Fibroblast of lung (primary cell): Measurements from ENCODE around the gene F10. TPM values are rescaled to one million over a fixed set of nuclear protein-coding genes. Genes with fewer than 3 reads are reported as not detected.

Source experiments
- DNase-seq, 2 donors: peaks; one replicate each; pipeline versions ENCODE4 v3.0.0 to v3.0.0-alpha.2; 2010; ENCODE audit warnings: low read depth in 2 of 2
- H2AFZ ChIP-seq: 2 replicates; pipeline ENCODE4 v1.5.1; 2012; ENCODE audit warnings: low read length, control low read depth, inconsistent platforms
- H3K27ac ChIP-seq: 2 replicates; pipeline ENCODE4 v1.5.1; 2011; ENCODE audit warnings: low read length, control low read depth; ENCODE audit not compliant: insufficient read depth
- H3K27me3 ChIP-seq: 2 replicates; pipeline ENCODE4 v1.5.1; 2011; ENCODE audit warnings: mild to moderate bottlenecking, low read length; ENCODE audit not compliant: control insufficient read depth, insufficient read depth
- H3K36me3 ChIP-seq: 2 replicates; pipeline ENCODE4 v1.5.1; 2011; ENCODE audit warnings: low read length; ENCODE audit not compliant: control insufficient read depth, insufficient read depth
- H3K4me1 ChIP-seq: 2 replicates; pipeline ENCODE4 v1.5.1; 2011; ENCODE audit warnings: low read length; ENCODE audit not compliant: control insufficient read depth, insufficient read depth; ENCODE audit errors: extremely low read depth
- H3K4me2 ChIP-seq: 2 replicates; pipeline ENCODE4 v1.5.1; 2011; ENCODE audit warnings: low read length, control low read depth; ENCODE audit not compliant: insufficient read depth; ENCODE audit errors: extremely low read depth
- H3K4me3 ChIP-seq, 4 experiments: fragments of 200-600 bp in 1 of 4; sonication (generic) in 1 of 4; replicated peaks in 1 of 4; 2 replicates each; pipeline ENCODE4 v1.5.1; 2011 to 2016; ENCODE audit warnings: low read length in 4 of 4, low read depth in 3 of 4, mild to moderate bottlenecking in 3 of 4, control low read depth in 2 of 4, inconsistent platforms in 1 of 4, mixed read lengths in 1 of 4; ENCODE audit not compliant: insufficient read depth in 1 of 4; ENCODE audit errors: control extremely low read depth in 1 of 4
- H3K79me2 ChIP-seq: 2 replicates; pipeline ENCODE4 v1.5.1; 2012; ENCODE audit warnings: mild to moderate bottlenecking, low read length, inconsistent platforms; ENCODE audit not compliant: control insufficient read depth, insufficient read depth
- H3K9ac ChIP-seq: 2 replicates; pipeline ENCODE4 v1.5.1; 2011; ENCODE audit warnings: mild to moderate bottlenecking, low read length, control low read depth; ENCODE audit not compliant: insufficient read depth
- H3K9me3 ChIP-seq: 2 replicates; pipeline ENCODE4 v1.5.1; 2012; ENCODE audit warnings: low read depth, low read length; ENCODE audit not compliant: control insufficient read depth, insufficient read depth
- H4K20me1 ChIP-seq: 2 replicates; pipeline ENCODE4 v1.5.1; 2011; ENCODE audit warnings: low read length; ENCODE audit not compliant: control insufficient read depth, insufficient read depth; ENCODE audit errors: extremely low read depth
- CTCF ChIP-seq, 2 donors: IDR thresholded peaks in 1 of 2; conservative IDR thresholded peaks in 1 of 2; 1 replicate in 1 of 2; 2 replicates in 1 of 2; pipeline ENCODE4 v1.5.1; 2011 to 2012; ENCODE audit warnings: low read length in 2 of 2, control low read depth in 1 of 2, inconsistent platforms in 1 of 2, low read depth in 1 of 2, mild to moderate bottlenecking in 1 of 2
- EZH2 ChIP-seq: IDR thresholded peaks from 2 replicates; pipeline ENCODE4 v1.5.1; 2012; ENCODE audit warnings: low read length, control low read depth, mild to moderate bottlenecking; ENCODE audit errors: missing control alignments
- polyA plus RNA-seq, 2 donors: library from polyadenylated mRNA; depleted of rRNA in 1 of 2; stranded (reverse) in 1 of 2; unstranded in 1 of 2; fragments of >200 nt; gene quantifications; 2 replicates each; pipeline ENCODE4 v1.2.1, GENCODE V29; 2011 to 2012; ENCODE audit warnings: missing spikeins in 1 of 2
- total RNA-seq: library from RNA; depleted of rRNA; stranded (reverse); fragments of >200 nt; gene quantifications from 2 replicates; pipeline ENCODE4 v1.2.1, GENCODE V29; 2014

Gene F10
- total and polyA plus RNA-seq, 2 donors (not counting 1 experiment from before 2014, with no cell fraction given) = 39.9 to 41.5 TPM

GRCh38 chr13:113084943-113085540, 37.6 kb upstream of the F10 start:
- Histone ChIP-seq H3K27ac (no peak overlapping the region), H3K4me2 (no peak overlapping the region), H3K27me3 (no peaks in the 10 kb centered on the region), H3K4me3 (no peak overlapping the region), H3K9me3 (no peaks in the 10 kb centered on the region), H3K4me1 (no peaks in the 10 kb centered on the region), H3K79me2 (no peaks in the 10 kb centered on the region), H2AFZ (no peak overlapping the region), H3K36me3 (no peaks in the 10 kb centered on the region), H4K20me1 (no peaks in the 10 kb centered on the region), H3K9ac (no peak overlapping the region)
- no peak for TF ChIP-seq EZH2
- no peak for TF ChIP-seq CTCF (conservative IDR thresholded peaks at IDR 0.05 in 1 of 2, IDR thresholded peaks at IDR 0.05 in 1 of 2; ENCODE audit: low read depth in 1 of 2, low read length in 2 of 2)
- no peak for DNase-seq

- no peak overlapping the region for H3K4me2 ChIP-seq
- no peaks in the 10 kb centered on the region for H3K27me3 ChIP-seq
- H3K36me3 ChIP-seq = no peaks in the 10 kb centered on the region
- no peaks in the 10 kb centered on the region for H4K20me1 ChIP-seq
- H3K9me3 ChIP-seq = no peaks in the 10 kb centered on the region
- H2AFZ ChIP-seq = no peak overlapping the region
- no peaks in the 10 kb centered on the region for H3K4me1 ChIP-seq
- H3K9ac ChIP-seq = no peak overlapping the region
- DNase-seq = no peak
- H3K79me2 ChIP-seq = no peaks in the 10 kb centered on the region
- TF ChIP-seq CTCF (conservative IDR thresholded peaks at IDR 0.05 in 1 of 2, IDR thresholded peaks at IDR 0.05 in 1 of 2; ENCODE audit: low read depth in 1 of 2, low read length in 2 of 2) (no peak), EZH2 (no peak)
- H3K27ac ChIP-seq = no peak overlapping the region
- no peak overlapping the region for H3K4me3 ChIP-seq
Measured at GRCh38 chr13:113086031-113086750, 36.4 kb upstream of the F10 start.

GRCh38 chr13:113086991-113087922, 35.3 kb upstream of the F10 start:
- no peak overlapping the region for H3K27ac ChIP-seq
- no peaks in the 10 kb centered on the region for H3K4me1 ChIP-seq
- no peak for DNase-seq
- H3K4me2 ChIP-seq = no peak overlapping the region
- H3K27me3 ChIP-seq = no peaks in the 10 kb centered on the region
- H3K9me3 ChIP-seq = no peaks in the 10 kb centered on the region
- TF ChIP-seq CTCF (conservative IDR thresholded peaks at IDR 0.05 in 1 of 2, IDR thresholded peaks at IDR 0.05 in 1 of 2; ENCODE audit: low read depth in 1 of 2, low read length in 2 of 2) = no peak
- TF ChIP-seq EZH2 = no peak
- no peaks in the 10 kb centered on the region for H3K79me2 ChIP-seq
- H4K20me1 ChIP-seq = no peaks in the 10 kb centered on the region
- no peaks in the 10 kb centered on the region for H3K36me3 ChIP-seq
- H3K9ac ChIP-seq = no peak overlapping the region
- no peak overlapping the region for H2AFZ ChIP-seq
- H3K4me3 ChIP-seq = no peak overlapping the region
